Gastroesophageal sphincter (tissue), 4 donors: ENCODE measurements around the gene SYF2. TPM values are rescaled to one million over a fixed set of nuclear protein-coding genes. Genes with fewer than 3 reads are reported as not detected.

Source experiments
- ATAC-seq: fragments of 150-250 bp; one replicate; pipeline ENCODE4 v1.9.1; 2016; ENCODE audit warnings: mild to moderate bottlenecking, moderate library complexity
- H3K27ac ChIP-seq, 4 donors: fragments of 200-600 bp; sonication (generic) in 3 of 4; 1 replicate in 3 of 4; 2 replicates in 1 of 4; pipeline ENCODE4 v1.5.1; 2016 to 2019
- H3K27me3 ChIP-seq: fragments of 200-600 bp; sonication (generic); one replicate; pipeline ENCODE4 v1.5.1; 2019
- H3K36me3 ChIP-seq, 2 donors: fragments of 200-600 bp; sonication (generic); one replicate each; pipeline ENCODE4 v1.5.1; 2019; ENCODE audit warnings: control low read depth in 1 of 2
- H3K4me1 ChIP-seq, 3 donors: fragments of 200-600 bp; sonication (generic); 1 replicate in 2 of 3; 2 replicates in 1 of 3; pipeline ENCODE4 v1.5.1; 2016 to 2019; ENCODE audit warnings: control low read depth in 2 of 3
- H3K4me3 ChIP-seq, 2 donors: fragments of 200-600 bp; sonication (generic); one replicate each; pipeline ENCODE4 v1.5.1; 2019; ENCODE audit warnings: mild to moderate bottlenecking in 1 of 2, moderate library complexity in 1 of 2
- H3K9me3 ChIP-seq, 3 donors: fragments of 200-600 bp; sonication (generic); one replicate each; pipeline ENCODE4 v1.5.1; 2017 to 2019; ENCODE audit warnings: control low read depth in 2 of 3
- EP300 ChIP-seq: sonication (generic); formaldehyde crosslinking; IDR thresholded peaks from one replicate; pipeline ENCODE4 v1.6.1; 2017; ENCODE audit warnings: antibody characterized with exemption, mild to moderate bottlenecking
- POLR2A ChIP-seq, 2 donors: fragments of 450-650 bp; IDR thresholded peaks; one replicate each; pipeline ENCODE4 v1.6.1; 2017; ENCODE audit warnings: antibody characterized with exemption in 2 of 2, mild to moderate bottlenecking in 2 of 2, moderate library complexity in 1 of 2
- POLR2AphosphoS5 ChIP-seq: sonication (generic); formaldehyde crosslinking; IDR thresholded peaks from one replicate; pipeline ENCODE4 v1.6.1; 2017; ENCODE audit warnings: antibody characterized with exemption
- WGBS, 2 donors: methylation state at CpG; one replicate each; pipeline ENCODE4 v1.1.5; 2018; ENCODE audit warnings: low coverage in 1 of 2; 5-methylcytosine and 5-hydroxymethylcytosine counted together
- total RNA-seq, 4 donors: library from RNA; depleted of rRNA; stranded (reverse); fragments of >200 nt; gene quantifications; one replicate each; pipeline ENCODE4 v1.1.0, GENCODE V29; 2016
- TF ChIP-seq, protein P1 (sequence below), 4 experiments: fragments of 200-600 bp in 2 of 4; fragments of 450-650 bp in 2 of 4; sonication (generic) in 1 of 4; IDR thresholded peaks; one replicate each; pipeline ENCODE4 v1.5.1; 2017 to 2019; ENCODE audit warnings: antibody characterized with exemption in 4 of 4, mild to moderate bottlenecking in 2 of 4, moderate library complexity in 2 of 4

The SYF2 gene
- total RNA-seq, 4 donors from 2014 or later, result 54.5 to 105 (median 88.5) TPM

DNA sequence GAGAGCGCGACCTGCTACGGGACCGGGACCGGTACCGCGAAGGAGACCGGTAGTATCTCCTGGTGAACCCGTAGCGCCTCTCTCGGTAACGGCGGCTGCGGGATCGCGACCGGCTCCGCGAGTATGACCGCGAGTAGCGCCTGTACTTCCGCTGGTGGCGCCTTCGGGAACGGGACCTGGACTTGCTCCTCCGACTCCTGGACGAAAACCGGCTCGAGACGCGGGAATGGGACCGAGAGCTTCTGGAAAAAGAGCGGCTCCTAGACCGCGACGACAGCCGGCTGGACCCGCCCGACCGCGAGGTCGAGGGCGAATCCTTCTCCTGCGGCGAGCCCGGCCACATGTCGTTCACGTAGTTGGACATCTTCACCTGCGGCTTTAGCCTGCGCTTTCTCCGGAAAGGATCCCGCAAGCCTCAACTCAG lies 14.3 kb upstream of the SYF2 start:
- peaks cover 4 to 41% (median 13%) of the 10 kb centered on the region in 3 donors for H3K4me1 ChIP-seq
- no peaks in the 10 kb centered on the region for H3K9me3 ChIP-seq
- peak overlapping the region; percentile 97 to 100 (median 100) for H3K27ac ChIP-seq
- H3K36me3 ChIP-seq, result peaks cover 0 to 42% of the 10 kb centered on the region in 2 donors
- TF ChIP-seq EP300, result no peak
- peak; percentile 0 for ATAC-seq
- no CpG with 5 or more reads among the region's 53 CpGs for WGBS, 2 donors
- peak overlapping the region; percentile 90 to 95 for H3K4me3 ChIP-seq
- H3K27me3 ChIP-seq, result no peaks in the 10 kb centered on the region

DNA sequence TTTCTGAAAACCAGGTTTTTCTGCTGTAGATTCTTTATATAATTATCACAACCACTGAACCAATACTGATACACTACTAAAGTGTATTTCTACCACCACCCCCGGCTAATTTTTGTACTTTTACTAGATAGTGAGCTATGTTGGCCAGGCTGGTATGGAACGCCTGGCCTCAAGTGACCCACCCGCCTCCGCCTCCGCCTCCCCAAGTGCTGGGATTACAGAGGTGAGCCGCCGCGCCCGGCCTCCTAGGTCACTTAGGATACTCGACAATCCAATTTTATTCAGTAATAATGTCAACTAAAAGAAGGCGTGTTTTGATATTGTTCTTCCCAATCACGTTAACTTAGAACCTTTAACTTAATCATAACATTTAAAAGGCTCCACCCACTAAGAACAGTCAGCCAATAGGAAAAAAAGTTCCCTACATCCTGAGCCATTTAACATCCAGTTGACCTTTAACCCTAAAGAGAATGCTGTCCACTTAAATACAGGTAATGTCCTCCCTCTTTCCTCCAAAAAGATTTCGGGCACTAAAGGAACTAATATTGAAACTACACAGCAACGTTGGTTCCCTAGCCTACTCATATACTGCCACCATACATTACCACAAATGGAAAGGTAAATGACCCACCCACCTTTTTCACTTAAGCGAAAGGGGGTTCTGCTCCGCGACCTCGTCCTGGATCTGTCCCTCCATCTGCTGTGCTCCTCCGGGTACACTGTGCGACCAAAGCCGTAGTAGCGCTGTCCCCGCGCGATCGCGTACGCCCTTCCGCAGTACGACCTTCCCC lies 13.7 kb upstream of the SYF2 start:
- Histone ChIP-seq H3K36me3 (peaks cover 0 to 48% of the 10 kb centered on the region in 2 donors), H3K27ac (peak overlapping the region; percentile 97 to 100 (median 100)), H3K4me1 (peaks cover 4 to 47% (median 13%) of the 10 kb centered on the region in 3 donors), H3K9me3 (no peaks in the 10 kb centered on the region), H3K27me3 (no peaks in the 10 kb centered on the region), H3K4me3 (peak overlapping the region; percentile 90 to 95)
- no peak for ATAC-seq
- WGBS, 2 donors, result 6 to 40% methylated on average over 11 to 19 of the region's 30 CpGs
- TF ChIP-seq POLR2A (IDR thresholded peaks at IDR 0.05) (no peak), EP300 (no peak), POLR2AphosphoS5 (no peak)
- TF ChIP-seq, protein P1, sequence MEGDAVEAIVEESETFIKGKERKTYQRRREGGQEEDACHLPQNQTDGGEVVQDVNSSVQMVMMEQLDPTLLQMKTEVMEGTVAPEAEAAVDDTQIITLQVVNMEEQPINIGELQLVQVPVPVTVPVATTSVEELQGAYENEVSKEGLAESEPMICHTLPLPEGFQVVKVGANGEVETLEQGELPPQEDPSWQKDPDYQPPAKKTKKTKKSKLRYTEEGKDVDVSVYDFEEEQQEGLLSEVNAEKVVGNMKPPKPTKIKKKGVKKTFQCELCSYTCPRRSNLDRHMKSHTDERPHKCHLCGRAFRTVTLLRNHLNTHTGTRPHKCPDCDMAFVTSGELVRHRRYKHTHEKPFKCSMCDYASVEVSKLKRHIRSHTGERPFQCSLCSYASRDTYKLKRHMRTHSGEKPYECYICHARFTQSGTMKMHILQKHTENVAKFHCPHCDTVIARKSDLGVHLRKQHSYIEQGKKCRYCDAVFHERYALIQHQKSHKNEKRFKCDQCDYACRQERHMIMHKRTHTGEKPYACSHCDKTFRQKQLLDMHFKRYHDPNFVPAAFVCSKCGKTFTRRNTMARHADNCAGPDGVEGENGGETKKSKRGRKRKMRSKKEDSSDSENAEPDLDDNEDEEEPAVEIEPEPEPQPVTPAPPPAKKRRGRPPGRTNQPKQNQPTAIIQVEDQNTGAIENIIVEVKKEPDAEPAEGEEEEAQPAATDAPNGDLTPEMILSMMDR (IDR thresholded peaks at IDR 0.05), result no peak

DNA sequence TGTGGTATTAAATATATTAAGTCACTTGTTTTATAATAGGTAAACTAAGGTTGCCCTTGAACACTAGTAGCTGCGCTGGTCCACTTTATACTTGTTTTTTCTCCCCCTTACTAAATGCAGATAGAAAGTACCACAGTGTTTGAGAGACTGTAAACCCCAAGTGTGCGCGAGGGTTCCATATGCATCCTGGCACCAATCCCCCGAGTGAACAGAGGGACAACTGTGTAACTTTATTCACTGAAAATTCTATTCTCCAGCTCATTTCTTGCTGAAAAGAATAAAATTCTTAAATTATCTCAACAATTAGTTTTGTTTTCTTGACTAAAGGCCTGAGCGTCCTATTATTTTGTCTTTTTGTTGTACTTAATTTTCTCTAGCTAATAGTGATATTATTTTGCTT lies 13.1 kb upstream of the SYF2 start:
- H3K27me3 ChIP-seq, result no peaks in the 10 kb centered on the region

DNA sequence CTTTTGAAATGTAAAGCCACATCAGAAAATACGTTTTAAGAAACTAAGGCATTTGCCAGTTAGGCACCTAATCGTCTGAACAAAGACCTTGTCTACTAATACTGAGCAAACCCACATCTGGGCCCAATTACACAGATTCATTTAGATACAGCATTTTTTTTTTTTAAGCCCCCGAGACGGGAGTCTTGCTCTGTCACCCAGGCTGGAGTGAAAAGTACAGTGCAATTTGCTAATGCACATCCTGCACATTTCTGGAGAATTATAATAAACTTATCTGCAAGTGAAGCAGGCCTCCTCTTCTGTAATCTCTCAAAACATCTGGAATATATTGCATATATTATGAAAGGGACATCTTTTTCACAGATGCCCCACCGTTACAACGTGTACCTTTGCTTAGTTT lies 11.6 kb upstream of the SYF2 start:
- Histone ChIP-seq H3K27me3 (no peaks in the 10 kb centered on the region), H3K9me3 (no peaks in the 10 kb centered on the region), H3K27ac (no peak overlapping the region), H3K4me3 (no peak overlapping the region), H3K4me1 (peaks cover 8 to 63% (median 24%) of the 10 kb centered on the region in 3 donors), H3K36me3 (peaks cover 0 to 53% of the 10 kb centered on the region in 2 donors)
- no peak for ATAC-seq
- WGBS, 2 donors, result 45 to 56% methylated on average over 6 of the region's 6 CpGs
- TF ChIP-seq, protein P1 (IDR thresholded peaks at IDR 0.05), result no peak
- TF ChIP-seq EP300 (no peak), POLR2AphosphoS5 (no peak), POLR2A (IDR thresholded peaks at IDR 0.05) (no peak)

More for the DNA sequence above, 13.1 kb upstream of the SYF2 start:
- no peak for ATAC-seq
- H3K4me3 ChIP-seq, result peak overlapping the region; percentile 90 to 95
- peaks cover 0 to 53% of the 10 kb centered on the region in 2 donors for H3K36me3 ChIP-seq
- TF ChIP-seq, protein P1 (IDR thresholded peaks at IDR 0.05), result no peak
- TF ChIP-seq EP300 (no peak), POLR2AphosphoS5 (no peak), POLR2A (IDR thresholded peaks at IDR 0.05) (no peak)
- H3K9me3 ChIP-seq, result no peaks in the 10 kb centered on the region
- WGBS, 2 donors, result 67 to 74% methylated on average over 5 of the region's 5 CpGs
- H3K4me1 ChIP-seq, result peaks cover 6 to 53% (median 18%) of the 10 kb centered on the region in 3 donors
- H3K27ac ChIP-seq, result peak overlapping the region in 2 of 4 donors; percentile 100

DNA sequence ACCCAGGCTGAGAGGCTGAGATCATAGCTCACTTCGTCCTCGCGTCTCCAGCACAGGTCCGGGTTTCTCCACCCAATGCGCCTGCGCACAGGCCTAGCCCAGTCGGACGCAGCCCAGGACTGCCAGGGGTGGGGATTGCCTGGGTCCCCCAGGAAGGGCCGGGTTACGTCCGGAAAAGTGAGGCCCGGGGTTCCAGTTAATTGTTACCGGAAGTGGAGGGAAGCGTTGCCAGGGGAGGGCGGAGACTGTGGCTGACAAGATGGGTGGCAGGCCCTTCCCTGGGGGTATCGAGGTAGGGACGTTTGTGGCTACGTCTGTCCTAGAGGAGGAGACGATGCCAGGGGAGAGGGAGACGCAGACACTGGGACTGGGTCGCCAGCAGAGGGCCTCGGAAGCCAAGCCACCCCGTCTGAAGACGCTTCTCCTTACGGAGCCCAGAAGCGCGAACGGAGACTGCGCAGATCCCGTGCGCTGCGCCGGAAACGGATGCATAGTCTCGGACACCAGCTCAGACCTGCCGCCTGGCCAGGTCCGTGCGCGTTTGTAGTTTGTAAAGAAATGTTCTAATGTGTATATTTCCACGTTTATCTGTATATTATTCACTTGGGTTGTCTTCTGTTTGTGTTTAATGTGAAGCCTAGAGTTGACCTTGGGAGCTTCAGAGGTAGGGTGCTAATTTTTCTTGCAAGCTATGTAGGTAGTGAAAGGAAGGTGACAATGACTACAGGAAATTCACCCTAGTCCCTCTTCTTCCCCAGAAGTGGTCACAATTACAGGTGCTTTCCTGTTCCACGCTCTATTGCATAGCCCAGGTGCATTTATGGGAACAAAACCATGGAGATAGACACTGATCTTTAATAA lies 7.6 kb upstream of the SYF2 start:
- Histone ChIP-seq H3K27ac (peak overlapping the region; percentile 88 to 93 (median 90)), H3K9me3 (no peaks in the 10 kb centered on the region), H3K27me3 (no peaks in the 10 kb centered on the region), H3K4me1 (peaks cover 7 to 67% (median 17%) of the 10 kb centered on the region in 3 donors), H3K36me3 (peaks cover 0 to 51% of the 10 kb centered on the region in 2 donors), H3K4me3 (peak overlapping the region; percentile 53 to 54)
- TF ChIP-seq, protein P1 (IDR thresholded peaks at IDR 0.05), result peak; percentile 10 to 72 (median 67)
- peak in 1 of 2 donors; percentile 29 for TF ChIP-seq POLR2A (IDR thresholded peaks at IDR 0.05)
- TF ChIP-seq POLR2AphosphoS5, result peak; percentile 78
- no peak for TF ChIP-seq EP300
- 3% methylated on average over 8 to 18 of the region's 41 CpGs for WGBS, 2 donors
- ATAC-seq, result peak; percentile 96
